Fibroblast of skin of scalp (primary cell): ENCODE measurements around the gene ACER3.
"Not testable (repeated sequence)": the region's sequence is repeated elsewhere in the genome, so short reads cannot be mapped to it uniquely, and the experiment has no call there.

ENCODE experiments used
- DNase-seq: peaks from one replicate; pipeline ENCODE4 v3.0.0-alpha.2; 2013

ACER3 gene

DNA sequence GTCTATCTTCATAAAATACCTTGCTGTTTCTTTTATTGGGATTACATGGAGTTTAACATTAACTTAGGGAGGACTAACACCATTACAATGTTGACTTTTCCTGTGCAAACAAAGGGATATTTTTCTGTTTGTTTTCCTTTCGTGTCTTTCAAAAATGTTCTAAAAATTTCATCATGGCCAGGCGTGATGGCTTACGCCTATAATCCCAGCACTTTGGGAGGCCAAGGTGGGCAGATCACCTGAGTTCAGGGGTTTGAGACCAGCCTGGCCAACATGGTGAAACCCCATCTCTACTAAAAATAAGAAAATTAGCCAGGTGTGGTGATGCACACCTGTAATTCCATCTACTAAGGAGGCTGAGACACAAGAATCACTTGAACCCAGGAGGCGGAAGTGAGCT lies 200.5 kb downstream of the ACER3 start:
- DNase-seq = not testable (repeated sequence)

DNA sequence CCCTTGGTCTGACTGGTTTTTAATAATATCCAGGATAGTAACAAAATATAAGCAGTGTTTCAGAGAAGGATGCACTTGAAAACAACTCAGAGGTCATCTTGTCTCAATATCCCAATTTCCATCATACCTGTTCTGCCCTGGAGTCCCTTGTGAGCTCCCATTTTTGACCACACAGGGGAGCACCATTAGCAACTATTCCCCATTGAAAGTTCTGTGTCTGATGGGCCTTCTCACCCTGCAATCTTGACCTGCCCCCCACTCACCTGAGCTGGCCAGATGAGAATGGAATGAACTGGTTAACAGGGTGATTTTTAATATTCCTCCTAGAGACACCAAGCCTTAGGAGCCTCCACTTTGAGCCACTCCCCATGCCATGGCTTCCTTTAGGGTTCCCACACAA lies 202.2 kb downstream of the ACER3 start:
- DNase-seq = no peak

DNA sequence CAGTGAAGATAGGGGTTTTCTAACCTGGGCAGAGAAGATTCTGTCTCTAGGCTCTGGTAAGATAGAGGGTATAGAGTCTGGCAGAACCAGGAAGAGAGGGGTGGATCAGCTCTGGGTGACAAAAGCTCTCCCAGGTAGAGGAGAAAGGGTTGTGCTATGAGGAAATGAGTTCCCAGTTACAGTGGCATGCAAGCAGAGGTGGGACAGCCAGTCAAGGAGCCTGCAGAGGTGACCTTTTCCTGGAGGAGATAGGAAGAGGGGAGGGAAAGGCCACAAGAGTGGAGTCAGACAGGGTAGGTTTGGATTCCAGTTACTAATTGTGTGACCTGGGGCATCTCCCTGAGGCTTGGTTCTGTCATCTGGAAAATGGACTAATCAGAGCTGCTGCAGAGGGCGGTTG lies 202.7 kb downstream of the ACER3 start:
- no peak for DNase-seq

DNA sequence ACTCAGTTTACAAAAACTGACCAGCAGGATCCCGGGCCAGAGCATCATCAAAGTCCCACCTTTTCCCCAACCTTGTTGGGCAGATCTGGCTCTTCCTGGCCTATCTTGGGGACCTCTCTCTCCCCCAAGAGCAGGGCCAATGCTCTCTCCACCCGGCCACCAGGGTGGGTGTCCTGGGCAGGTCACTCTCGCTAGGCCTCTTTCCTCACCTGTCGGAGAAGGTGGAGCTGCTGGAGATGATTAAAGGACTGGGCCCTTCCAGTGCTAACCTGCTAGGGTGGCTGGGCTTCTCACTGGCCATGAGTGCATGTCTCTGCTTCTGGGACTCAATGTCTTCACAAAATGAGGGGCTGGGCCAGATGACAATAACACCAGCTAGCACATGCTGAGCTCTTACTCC lies 203.1 kb downstream of the ACER3 start:
- no peak for DNase-seq

DNA sequence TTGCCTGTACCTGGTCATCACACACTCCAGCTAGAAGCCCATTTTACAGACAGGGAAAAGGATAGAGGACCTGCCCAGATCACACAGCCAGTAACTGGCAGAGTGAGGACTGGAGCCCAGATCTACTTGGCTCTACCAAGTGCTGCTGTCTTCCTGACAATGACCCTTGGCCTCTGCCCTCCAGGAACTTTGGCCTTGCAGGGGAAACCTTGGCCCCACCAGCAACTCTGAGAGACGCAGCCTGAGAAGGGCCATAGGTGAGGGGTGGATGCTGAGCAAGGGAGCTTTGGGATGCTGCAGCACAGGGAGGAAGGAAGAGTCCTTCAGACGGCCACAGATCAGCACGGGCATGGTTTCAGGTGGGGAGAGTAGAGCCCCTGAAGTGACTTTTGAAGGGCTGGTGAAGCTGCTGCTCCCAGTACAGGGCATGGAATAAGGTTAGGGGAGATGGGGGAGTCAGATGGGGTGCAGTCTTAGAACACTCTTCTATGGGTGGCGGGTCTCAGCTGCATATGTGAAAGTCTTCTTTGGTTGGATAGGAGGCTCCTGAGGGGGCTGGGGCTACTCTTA lies 204.0 kb downstream of the ACER3 start:
- DNase-seq = no peak

DNA sequence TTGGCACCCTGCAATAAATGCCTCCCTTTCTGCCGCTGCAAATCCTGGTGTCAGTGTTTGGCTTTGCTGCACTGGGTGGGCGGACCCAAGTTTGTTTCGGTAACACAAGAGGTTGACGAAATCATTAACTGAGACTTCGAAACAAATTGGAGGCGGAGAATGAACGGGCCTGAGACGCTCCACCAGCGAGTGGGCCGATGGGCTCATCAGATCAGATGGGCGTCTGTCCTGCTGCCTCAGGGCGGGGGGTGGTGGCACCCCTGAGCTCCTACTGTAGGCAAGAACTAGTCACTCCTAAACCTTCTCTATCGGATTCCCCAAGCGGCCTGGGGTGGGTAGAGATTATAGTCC lies 205.1 kb downstream of the ACER3 start:
- peak; percentile 58 for DNase-seq

DNA sequence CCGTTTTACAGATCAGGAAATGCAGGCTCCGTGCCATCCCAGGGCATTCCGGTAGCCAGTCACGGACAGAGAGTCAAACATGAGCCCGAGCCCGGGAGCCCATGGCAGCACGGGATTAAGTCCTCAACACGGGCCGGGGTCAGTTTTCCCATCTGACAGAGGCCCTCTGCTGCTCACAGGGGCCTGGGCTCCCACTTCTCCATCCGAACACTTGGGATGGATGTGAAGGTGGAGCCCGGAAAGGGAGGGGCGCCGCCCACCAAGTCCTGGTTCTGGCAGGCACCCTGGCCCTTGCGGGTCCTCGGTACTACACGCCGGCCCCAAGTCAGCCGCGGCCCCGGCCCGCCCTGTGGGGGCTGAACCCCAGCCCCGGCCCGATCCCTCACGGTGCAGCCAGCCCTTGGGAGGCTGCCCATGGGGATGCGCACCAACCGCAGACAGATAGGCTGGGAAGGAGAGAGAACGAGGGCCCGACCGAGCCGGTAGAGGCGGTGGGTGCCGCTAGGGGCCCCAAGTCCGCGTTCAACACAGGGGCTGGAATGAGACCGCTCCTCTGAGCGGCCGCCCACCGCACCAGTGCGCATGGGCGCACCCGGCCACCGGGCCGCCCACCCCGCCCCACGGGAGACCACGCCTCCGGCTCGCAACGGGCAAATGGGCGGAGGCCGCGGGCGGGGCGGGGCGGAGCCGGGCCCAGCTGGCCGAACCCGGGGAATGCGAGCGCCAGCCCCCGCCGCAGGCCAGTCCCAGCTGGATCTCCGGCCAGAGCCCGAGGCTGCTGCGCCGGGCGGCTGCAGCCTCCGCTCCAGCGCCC lies 205.7 kb downstream of the ACER3 start, which contains the start of gene CAPN5:
Gene CAPN5, plus strand, starts transcription at position 743 of the 814 bp plus-strand sequence. CDS start 17,916 bp downstream, outside the sequence.
- DNase-seq = peak; percentile 94

DNA sequence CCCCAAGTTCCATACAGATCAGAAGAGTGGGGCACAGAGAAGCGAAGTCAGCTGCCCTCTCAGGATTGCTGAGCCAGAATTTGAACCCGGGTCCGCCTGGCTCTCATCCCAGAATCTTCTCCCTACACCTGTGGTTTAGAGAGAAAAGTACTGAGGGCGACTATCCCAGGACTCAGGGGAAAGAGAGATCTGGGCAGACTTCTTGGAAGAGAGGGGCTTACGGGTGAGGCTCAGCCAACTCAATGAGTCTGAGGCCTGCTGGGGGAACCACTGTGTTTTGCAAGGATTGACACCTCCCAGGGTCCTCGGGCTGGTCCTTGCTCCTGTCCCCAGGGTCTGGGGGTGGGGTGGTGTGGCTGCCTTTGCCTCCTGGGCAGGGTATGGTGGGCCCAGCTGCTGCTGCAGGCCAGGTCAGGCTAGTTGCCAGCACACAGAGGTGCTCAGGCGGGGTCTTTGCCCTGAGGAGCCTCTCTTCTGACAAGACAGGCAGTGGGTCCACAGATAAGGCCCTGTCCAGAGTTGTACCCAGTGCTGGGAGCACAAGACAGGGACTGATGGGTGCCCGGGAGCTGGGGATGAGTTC lies 207.2 kb downstream of the ACER3 start:
- no peak for DNase-seq

DNA sequence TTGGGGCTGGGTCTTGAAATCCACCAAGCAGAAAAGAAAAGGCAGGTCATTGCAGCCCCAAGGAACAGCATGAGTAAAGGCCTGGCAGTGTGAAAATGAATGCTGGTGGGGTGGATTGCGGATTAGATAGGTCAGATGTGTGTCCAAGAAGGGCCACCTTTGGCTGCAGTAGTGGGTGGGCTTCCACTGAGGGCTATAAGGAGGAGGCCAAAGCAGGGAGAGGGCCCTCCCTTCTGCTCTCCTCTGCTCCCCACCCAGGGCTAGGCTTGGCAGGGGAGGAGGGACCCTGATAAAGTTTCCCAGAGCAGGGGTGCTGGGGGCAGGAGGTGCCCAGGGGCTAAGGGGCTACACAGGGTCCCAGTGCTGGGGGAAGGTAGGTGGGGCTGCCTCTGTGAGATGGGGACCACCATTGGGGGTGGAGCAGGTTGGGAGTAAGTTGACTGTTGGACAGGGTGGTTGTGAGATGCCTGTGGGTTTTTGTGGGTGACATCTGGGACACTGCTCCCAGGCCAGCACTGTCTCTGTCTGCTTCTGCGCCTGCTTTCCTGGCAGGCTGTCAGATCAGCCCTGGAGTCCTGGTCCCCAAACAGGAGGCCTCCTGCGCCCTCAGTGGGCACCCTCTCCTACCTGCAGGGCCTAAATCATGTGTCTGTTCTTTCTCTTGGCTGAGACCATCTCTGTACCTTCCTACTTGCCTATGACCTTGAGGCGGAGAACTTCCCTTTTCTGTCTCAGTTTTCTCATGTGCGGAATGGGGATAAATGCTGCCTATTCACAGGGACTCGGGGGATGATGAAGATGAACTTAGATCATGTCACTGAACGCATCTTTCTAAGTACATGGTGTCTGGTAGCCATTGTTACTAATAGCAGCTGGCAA lies 208.0 kb downstream of the ACER3 start:
- no peak for DNase-seq

DNA sequence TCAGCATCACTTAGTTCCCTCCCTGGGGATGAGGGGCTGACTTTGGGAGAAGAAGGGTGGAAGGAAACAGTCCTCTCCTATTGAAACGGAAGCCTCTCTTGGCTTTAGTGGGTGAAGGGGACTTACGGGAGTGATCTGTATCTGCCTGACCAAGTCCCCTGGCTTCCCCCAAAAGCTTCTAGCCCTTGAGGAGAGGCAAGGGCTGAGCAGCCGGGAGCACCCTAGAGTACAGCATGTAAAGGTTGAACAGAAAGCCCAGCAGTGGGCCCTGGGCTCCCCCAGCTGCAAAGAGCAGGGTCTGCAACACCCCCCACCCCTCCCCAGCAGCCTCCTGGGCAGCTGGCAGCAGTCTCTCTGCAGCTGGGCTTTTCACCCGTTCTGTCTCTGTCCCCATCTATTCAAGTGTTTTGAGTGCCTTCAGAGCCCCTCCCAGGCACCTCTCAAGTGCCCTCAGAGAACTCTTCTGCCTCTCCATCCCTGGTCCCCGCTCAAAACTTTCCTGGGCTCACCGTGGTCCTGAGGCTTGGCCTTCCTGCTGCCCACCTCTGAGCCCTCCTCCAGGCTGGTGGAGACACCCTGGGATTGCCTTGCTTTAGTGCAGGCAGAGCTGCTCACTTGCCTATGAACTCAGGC lies 208.7 kb downstream of the ACER3 start:
- DNase-seq = no peak

DNA sequence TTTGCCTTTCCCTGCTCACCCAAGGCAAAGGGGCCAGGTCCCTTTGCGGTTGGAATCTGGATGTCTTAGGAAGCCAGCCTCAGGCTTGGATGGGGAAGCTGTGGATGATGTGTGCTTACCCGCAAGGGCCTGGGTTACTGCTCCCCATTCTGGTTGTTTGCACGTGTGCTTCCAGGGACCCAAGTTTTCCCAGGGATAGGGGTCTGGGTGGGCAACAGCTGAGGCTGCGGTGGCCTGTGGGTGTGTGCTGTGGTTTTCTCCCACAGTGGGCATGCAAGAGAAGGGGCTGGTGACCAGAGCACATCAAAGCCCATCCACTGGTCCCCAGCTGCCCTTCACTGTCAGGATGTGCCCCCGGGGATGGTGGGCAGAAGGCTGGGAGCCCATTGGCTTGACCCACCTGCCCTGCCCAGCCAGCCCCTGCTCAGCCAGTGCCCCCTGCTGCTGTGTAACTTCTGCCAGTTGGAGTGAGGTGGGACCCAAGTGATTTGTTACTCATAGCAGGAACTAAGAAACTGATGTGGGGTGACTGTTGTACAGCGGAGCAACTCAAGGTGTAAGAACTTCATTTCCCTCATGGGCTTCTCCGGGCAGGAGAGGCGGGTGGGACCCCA lies 209.4 kb downstream of the ACER3 start:
- no peak for DNase-seq

DNA sequence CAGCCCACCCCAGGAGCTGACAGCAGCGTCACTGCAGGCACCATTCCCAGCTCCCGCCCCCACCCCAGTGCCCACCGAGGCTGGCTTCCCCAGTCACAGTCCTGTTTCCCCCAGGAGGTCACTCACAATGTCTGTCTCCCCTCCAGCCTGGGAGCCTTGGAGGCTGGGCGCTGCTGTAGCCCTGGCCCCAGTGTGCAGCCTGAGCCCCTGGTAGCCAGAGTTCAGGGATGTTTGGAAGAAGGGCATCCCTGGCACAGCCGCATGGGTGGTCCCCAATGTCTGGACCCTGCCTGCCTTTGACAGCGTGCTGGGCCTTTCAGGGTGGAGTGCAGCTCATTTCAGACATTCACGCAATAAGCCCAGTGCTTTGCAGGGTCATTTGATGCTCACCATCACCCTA lies 210.4 kb downstream of the ACER3 start:
- DNase-seq = no peak

DNA sequence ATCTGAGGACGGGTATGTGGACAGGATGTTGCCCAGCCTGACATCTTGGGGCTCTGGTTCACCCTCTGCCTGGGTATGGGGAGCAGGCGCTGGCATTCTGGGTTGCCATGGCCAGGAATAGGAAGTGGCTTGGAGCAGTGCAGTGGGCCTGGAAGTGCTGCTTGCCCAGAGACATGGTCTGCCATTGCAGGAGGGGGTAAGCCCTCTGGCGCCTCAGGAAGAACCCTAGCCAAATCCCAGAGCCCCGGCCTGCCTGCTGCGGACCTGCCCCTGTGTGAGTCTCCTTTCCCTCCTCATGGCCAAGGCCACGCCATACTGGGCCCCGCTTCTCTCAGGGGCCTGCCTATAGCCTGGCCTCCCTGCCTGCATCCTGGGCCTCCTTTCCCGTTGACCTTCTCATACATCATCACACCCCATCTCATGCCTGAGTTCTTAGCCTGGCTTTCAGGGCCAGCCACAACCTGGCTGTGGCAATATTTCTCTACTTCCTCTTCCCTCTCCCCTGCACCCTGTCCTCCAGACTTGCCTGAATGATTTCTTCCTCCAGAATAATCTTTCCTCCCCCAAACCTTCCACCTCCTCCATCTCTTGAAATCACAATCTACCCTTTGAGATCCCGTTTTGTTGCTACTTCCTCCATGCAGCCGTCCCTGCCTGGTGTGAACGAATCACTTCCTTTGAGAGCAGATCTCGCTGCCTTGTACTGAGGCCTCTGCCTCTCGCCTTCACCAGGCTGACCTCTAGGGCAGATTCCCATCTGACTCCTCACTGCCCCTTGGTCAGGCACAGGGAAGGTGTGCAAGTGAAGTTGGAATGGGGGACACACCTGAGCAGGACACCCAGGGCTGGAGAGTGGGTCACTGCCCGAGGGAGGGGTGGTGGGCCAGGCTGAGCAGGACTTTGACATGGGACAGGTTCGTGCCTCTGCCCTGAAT lies 211.2 kb downstream of the ACER3 start:
- DNase-seq = no peak

DNA sequence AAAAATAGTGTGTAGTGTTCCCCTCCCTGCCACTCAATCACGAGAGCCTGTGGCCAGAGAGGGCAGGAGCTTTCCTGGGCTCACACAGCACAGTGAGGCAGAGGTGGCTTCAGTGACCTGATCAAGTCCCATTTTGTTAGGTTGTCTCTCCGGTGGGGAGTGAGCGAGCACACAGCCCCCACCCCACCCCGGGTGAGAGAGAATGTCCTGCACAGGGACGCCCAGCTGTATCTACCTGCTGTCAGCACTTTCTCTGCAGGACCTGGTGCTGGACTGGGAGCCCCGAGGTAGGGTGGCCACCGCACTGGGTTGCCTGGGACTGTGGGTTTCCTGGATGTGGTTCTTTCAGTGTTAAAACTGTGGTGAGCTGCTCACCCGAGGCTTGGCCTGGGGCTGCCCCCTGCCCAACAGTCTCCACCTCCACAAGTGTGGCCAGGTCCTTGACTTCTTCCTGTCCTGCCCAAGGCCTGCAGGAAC lies 212.2 kb downstream of the ACER3 start:
- no peak for DNase-seq

DNA sequence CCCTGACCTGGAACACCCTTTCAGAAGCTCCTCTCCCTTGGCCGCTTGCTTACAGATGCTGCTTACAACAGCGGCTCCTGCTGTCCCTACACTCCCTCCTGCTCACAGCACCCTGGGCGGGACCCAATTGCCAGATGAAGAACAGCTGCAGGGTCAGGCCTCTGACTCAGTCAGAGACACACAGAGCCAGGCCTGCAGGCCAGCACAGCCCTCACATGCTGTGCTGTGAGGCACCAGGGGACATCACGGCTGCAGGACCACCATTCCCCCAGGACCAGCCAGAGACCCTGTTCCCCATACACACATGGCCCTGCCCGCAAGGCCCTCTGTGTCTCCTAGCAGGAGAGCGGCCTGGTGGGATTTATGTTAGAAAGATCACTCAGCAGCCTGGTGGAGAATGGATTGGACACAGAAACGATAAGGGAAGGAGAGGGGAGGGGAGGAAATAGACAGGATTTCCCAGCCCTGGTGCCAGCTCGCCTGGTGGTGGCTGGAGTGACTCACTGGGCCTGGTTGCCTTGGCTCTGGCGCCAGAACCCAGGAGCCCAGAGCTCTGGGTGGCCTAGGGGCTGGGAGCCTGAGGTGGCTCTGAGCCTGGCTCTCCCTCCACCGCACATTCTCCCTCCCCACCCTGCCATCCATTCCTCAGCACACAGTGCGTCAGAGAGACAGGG lies 212.7 kb downstream of the ACER3 start:
- DNase-seq = peak; percentile 93

DNA sequence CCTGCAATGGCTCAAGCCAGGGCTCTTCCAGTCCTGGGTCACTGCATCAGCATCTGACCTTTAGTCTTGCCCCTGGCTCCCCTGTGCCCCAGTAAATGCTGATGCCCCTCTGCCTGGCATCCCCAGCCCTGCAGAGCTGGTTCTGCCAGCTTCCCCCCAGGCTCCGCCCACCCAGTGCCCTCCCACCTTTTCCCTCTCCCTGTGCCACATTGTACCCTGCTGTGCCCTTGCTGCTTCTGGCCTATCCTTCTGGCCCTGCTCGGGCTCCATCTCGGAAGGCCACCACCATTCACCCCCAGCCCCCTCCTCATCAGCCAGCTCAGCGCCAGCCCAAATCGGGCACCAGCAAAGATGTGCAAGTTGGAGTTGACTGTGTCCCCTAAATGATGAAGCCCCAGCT lies 213.5 kb downstream of the ACER3 start:
- no peak for DNase-seq

DNA sequence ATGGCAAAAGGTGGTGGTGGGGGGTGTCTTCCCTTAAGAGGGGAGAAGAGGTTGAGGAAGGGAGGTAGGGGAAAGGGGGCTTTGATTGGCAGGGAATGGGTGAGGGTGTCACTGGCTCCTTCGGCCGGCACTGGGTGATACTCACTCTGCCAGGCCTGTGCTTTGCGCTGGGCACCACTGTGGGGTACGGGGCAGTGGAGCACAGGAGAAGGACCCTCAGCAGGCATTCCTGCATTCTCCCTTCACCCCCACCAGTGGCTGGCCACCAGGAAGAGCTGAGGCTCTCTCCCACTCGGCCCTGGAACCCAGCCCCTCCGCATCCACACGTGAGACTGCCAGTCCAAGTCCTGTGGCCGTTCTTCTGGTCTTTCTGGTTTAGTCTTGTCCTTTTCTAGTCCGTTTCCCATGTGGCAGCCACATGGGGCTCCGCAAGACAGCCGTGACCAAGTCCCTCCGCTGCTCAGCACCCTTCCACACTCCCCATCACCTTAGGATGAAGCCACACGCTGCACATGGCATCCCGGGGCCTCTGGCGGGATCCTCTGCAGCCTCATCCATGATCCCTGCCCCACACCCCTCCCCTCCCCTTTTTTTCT lies 214.0 kb downstream of the ACER3 start:
- DNase-seq = no peak

DNA sequence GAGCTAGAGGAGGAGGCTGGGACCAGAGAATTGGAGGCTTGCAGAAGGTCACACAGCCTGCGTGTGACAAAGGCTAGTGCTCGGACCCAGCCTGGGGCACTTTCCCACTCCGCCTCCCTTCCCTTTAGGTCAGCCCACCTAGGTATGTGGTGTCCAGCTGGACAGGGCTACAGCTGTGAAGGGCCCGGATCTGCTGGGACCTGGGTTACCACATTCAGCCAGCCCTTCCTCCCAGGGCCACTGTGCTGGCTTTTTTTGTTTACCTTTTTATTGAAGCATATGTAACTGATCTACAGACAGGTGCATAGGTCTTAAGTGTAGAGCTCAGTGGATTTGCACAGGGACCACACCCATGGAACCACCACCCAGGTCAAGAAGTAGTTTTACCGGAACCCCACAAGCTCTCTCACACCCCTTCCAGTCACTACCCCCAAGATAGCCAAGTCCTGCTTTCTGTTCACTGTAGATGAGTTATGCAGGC lies 214.7 kb downstream of the ACER3 start:
- DNase-seq = no peak
